ENCODE measurements around the gene TSSC4.

DNA sequence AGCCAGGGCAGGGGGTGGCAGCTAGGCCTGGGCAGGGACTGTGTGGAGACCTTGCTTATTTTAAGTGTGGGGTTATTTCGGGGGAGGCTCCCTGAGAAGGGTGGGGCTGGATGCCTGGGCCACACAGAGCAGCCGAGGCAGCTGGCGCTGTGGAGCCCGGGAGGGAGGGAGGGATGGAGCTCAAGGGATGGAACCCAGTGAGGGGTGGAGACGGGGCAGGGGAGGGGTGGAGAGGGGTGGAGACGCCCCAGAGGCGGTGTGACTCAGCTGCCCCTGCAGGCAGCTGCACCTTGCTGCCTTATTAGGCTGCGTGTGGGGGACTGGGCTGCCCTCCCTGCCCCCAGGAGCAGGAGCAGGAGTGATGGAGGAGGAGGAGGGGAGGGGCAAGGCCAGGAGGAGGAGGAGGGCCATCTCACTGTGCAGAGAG, 9.8 kb upstream of the TSSC4 start:
- no peak for TF ChIP-seq YY1 (IDR thresholded peaks at IDR 0.05; ENCODE audit: low read depth)
- TF ChIP-seq, protein P1, sequence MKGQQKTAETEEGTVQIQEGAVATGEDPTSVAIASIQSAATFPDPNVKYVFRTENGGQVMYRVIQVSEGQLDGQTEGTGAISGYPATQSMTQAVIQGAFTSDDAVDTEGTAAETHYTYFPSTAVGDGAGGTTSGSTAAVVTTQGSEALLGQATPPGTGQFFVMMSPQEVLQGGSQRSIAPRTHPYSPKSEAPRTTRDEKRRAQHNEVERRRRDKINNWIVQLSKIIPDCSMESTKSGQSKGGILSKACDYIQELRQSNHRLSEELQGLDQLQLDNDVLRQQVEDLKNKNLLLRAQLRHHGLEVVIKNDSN (IDR thresholded peaks at IDR 0.05): no peak
- TF ChIP-seq FOXM1 (IDR thresholded peaks at IDR 0.05; ENCODE audit: borderline replicate concordance, low read depth): no peak
- TF ChIP-seq, protein P2, sequence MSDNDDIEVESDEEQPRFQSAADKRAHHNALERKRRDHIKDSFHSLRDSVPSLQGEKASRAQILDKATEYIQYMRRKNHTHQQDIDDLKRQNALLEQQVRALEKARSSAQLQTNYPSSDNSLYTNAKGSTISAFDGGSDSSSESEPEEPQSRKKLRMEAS (IDR thresholded peaks at IDR 0.05): no peak
- no peak for TF ChIP-seq TAF1 (IDR thresholded peaks at IDR 0.05; ENCODE audit: low read depth)
- peak; percentile 45; the same call in 1 of the 2 replicates for TF ChIP-seq EP300 (IDR thresholded peaks at IDR 0.05; ENCODE audit: borderline replicate concordance)
